Measurements from ENCODE around the gene IGFBPL1.
"Not testable (repeated sequence)": the region's sequence is repeated elsewhere in the genome, so short reads cannot be mapped to it uniquely, and the experiment has no call there.

Gene IGFBPL1

GRCh38 chr9:38423973-38424843 is at the start of gene IGFBPL1:
TSS of gene IGFBPL1 (minus strand) at chr9:38424454. CDS start at chr9:38424424, 30 bp downstream.
- FAIRE-seq, result no peak

GRCh38 chr9:38472583-38473249 is 48.5 kb upstream of the IGFBPL1 start:
- not testable (repeated sequence) for DNase-seq (ENCODE audit: insufficient read length, low spot score)
- peak; percentile 84 for FAIRE-seq

More at GRCh38 chr9:38423973-38424843, at the start of gene IGFBPL1:
- DNase-seq (ENCODE audit: insufficient read length, low spot score), result peak; percentile 47

- DNase-seq (ENCODE audit: insufficient read length, low spot score) (no peak), FAIRE-seq (no peak)
Observed at GRCh38 chr9:38467404-38467803, 43.1 kb upstream of the IGFBPL1 start.

GRCh38 chr9:38453835-38454234 is 29.6 kb upstream of the IGFBPL1 start:
- FAIRE-seq (no peak), DNase-seq (ENCODE audit: insufficient read length, low spot score) (no peak)

GRCh38 chr9:38451162-38451561 is 26.9 kb upstream of the IGFBPL1 start:
- no peak for DNase-seq (ENCODE audit: insufficient read length, low spot score)
- FAIRE-seq, result no peak

GRCh38 chr9:38447703-38448102 is 23.4 kb upstream of the IGFBPL1 start:
- no peak for DNase-seq (ENCODE audit: insufficient read length, low spot score)
- no peak for FAIRE-seq

- FAIRE-seq (peak; percentile 91), DNase-seq (ENCODE audit: insufficient read length, low spot score) (no peak)
Observed at GRCh38 chr9:38445154-38446043, 21.1 kb upstream of the IGFBPL1 start.

- FAIRE-seq (no peak), DNase-seq (ENCODE audit: insufficient read length, low spot score) (no peak)
Observed at GRCh38 chr9:38443597-38443996, 19.3 kb upstream of the IGFBPL1 start.

- DNase-seq (ENCODE audit: insufficient read length, low spot score), result no peak
- FAIRE-seq, result no peak
Observed at GRCh38 chr9:38443181-38443580, 18.9 kb upstream of the IGFBPL1 start.

- FAIRE-seq, result no peak
- no peak for DNase-seq (ENCODE audit: insufficient read length, low spot score)
Observed at GRCh38 chr9:38442473-38443096, 18.3 kb upstream of the IGFBPL1 start.

GRCh38 chr9:38441347-38442085 is 17.3 kb upstream of the IGFBPL1 start:
- FAIRE-seq (no peak), DNase-seq (ENCODE audit: insufficient read length, low spot score) (no peak)

- FAIRE-seq (no peak), DNase-seq (ENCODE audit: insufficient read length, low spot score) (no peak)
Observed at GRCh38 chr9:38440516-38440915, 16.3 kb upstream of the IGFBPL1 start.

GRCh38 chr9:38439916-38440301 is 15.7 kb upstream of the IGFBPL1 start:
- DNase-seq (ENCODE audit: insufficient read length, low spot score) (no peak), FAIRE-seq (no peak)

GRCh38 chr9:38439291-38439915 is 15.1 kb upstream of the IGFBPL1 start:
- FAIRE-seq, result no peak
- no peak for DNase-seq (ENCODE audit: insufficient read length, low spot score)

- FAIRE-seq (peak; percentile 90), DNase-seq (ENCODE audit: insufficient read length, low spot score) (no peak)
Observed at GRCh38 chr9:38437193-38437823, 13.1 kb upstream of the IGFBPL1 start.

- no peak for DNase-seq (ENCODE audit: insufficient read length, low spot score)
- FAIRE-seq, result no peak
Observed at GRCh38 chr9:38436708-38437107, 12.5 kb upstream of the IGFBPL1 start.

GRCh38 chr9:38435521-38435920 is 11.3 kb upstream of the IGFBPL1 start:
- no peak for DNase-seq (ENCODE audit: insufficient read length, low spot score)

GRCh38 chr9:38434853-38435252 is 10.6 kb upstream of the IGFBPL1 start:
- no peak for FAIRE-seq
- no peak for DNase-seq (ENCODE audit: insufficient read length, low spot score)

More at GRCh38 chr9:38435521-38435920, 11.3 kb upstream of the IGFBPL1 start:
- FAIRE-seq, result no peak

- no peak for DNase-seq (ENCODE audit: insufficient read length, low spot score)
- FAIRE-seq, result no peak
Observed at GRCh38 chr9:38434365-38434764, 10.1 kb upstream of the IGFBPL1 start.

Data from GM19239 (cell line).